Fibroblast of villous mesenchyme (primary cell): ENCODE results near the gene OR1J4. TPM values are rescaled to one million over a fixed set of nuclear protein-coding genes. Genes with fewer than 3 reads are reported as not detected.
A peak's percentile ranks its signal among the peaks of the same experiment; 100 is the strongest.
"Not testable (repeated sequence)": the region's sequence is repeated elsewhere in the genome, so short reads cannot be mapped to it uniquely, and the experiment has no call there.

Experiments used
- DNase-seq: peaks from one replicate; pipeline ENCODE4 v3.0.0-alpha.2; 2010; ENCODE audit warnings: low read depth
- H3K4me3 ChIP-seq: 2 replicates; pipeline ENCODE4 v1.5.1; 2011; ENCODE audit warnings: low read depth, mild to moderate bottlenecking, low read length
- CTCF ChIP-seq: IDR thresholded peaks from 2 replicates; pipeline ENCODE4 v1.5.1; 2012; ENCODE audit warnings: low read depth, mild to moderate bottlenecking, low read length; ENCODE audit not compliant: insufficient read depth
- total RNA-seq: library from RNA; depleted of rRNA; stranded (reverse); fragments of >200 nt; gene quantifications from 2 replicates; pipeline ENCODE4 v1.2.3, GENCODE V29; 2012

The OR1J4 gene
- total RNA-seq, 1 donor, result not detected

- no peak for TF ChIP-seq CTCF
- H3K4me3 ChIP-seq, result no peak overlapping the region
- DNase-seq, result peak; percentile 10
These were observed 17.2 kb downstream of the OR1J4 start for GRCh38 chr9:122536134-122536533.

GRCh38 chr9:122537066-122537465 lies 18.1 kb downstream of the OR1J4 start:
- H3K4me3 ChIP-seq, DNase-seq: not testable (repeated sequence)

- DNase-seq, result no peak
- no peak overlapping the region for H3K4me3 ChIP-seq
- no peak for TF ChIP-seq CTCF
These were observed 19.8 kb downstream of the OR1J4 start for GRCh38 chr9:122538757-122539156.

GRCh38 chr9:122546196-122546595 lies 27.3 kb downstream of the OR1J4 start:
- DNase-seq, result no peak
- H3K4me3 ChIP-seq, result no peak overlapping the region
- no peak for TF ChIP-seq CTCF

GRCh38 chr9:122551371-122551770 lies 32.4 kb downstream of the OR1J4 start:
- no peak for TF ChIP-seq CTCF
- no peak overlapping the region for H3K4me3 ChIP-seq
- no peak for DNase-seq

GRCh38 chr9:122552812-122553211 lies 33.9 kb downstream of the OR1J4 start, which contains the start of gene OR1N2:
OR1N2 (plus strand) TSS chr9:122553112; CDS start chr9:122553212, 100 bp downstream.
- no peak within 1 kb of the TSS for H3K4me3 ChIP-seq
- no peak for DNase-seq
- TF ChIP-seq CTCF, result no peak

- no peak for TF ChIP-seq CTCF
- H3K4me3 ChIP-seq, result no peak overlapping the region
- DNase-seq, result no peak
These were observed 42.5 kb downstream of the OR1J4 start for GRCh38 chr9:122561446-122561845.
